Keratinocyte (primary cell): ENCODE measurements around the gene B3GNT3. TPM values are rescaled to one million over a fixed set of nuclear protein-coding genes. Genes with fewer than 3 reads are reported as not detected.
"Not testable (repeated sequence)": the region's sequence is repeated elsewhere in the genome, so short reads cannot be mapped to it uniquely, and the experiment has no call there.

Experiments used
- DNase-seq: peaks from one replicate; pipeline ENCODE4 v3.0.0-alpha.2; 2011; ENCODE audit warnings: low read depth, missing footprints, low spot score
- FAIRE-seq: peaks from 2 replicates; lab custom pipeline; 2011; peaks lifted over from hg19 to GRCh38; lab: Jason Lieb, UNC
- H2AFZ ChIP-seq: 2 replicates; pipeline ENCODE4 v1.6.0; 2012; ENCODE audit warnings: low read length, control low read depth, inconsistent platforms; ENCODE audit not compliant: control insufficient read depth
- H3K27ac ChIP-seq: 2 replicates; pipeline ENCODE4 v1.5.1; 2011; ENCODE audit warnings: low read length; ENCODE audit not compliant: control insufficient read depth, insufficient read depth
- H3K27me3 ChIP-seq: 3 replicates; pipeline ENCODE4 v1.6.0; 2011; ENCODE audit warnings: low read length; ENCODE audit not compliant: control insufficient read depth, insufficient read depth; ENCODE audit errors: extremely low read depth
- H3K36me3 ChIP-seq, 2 experiments: 2 replicates in 1 of 2; 3 replicates in 1 of 2; pipeline ENCODE4 v1.5.1; 2011; ENCODE audit warnings: low read length in 2 of 2, mild to moderate bottlenecking in 1 of 2; ENCODE audit not compliant: control insufficient read depth in 2 of 2, insufficient read depth in 2 of 2; ENCODE audit errors: extremely low read depth in 1 of 2
- H3K4me1 ChIP-seq: 3 replicates; pipeline ENCODE4 v1.5.1; 2011; ENCODE audit warnings: low read length; ENCODE audit not compliant: control insufficient read depth, insufficient read depth; ENCODE audit errors: extremely low read depth
- H3K4me2 ChIP-seq: 3 replicates; pipeline ENCODE4 v1.6.0; 2011; ENCODE audit warnings: low read depth, low read length; ENCODE audit not compliant: control insufficient read depth, insufficient read depth; ENCODE audit errors: extremely low read depth
- H3K4me3 ChIP-seq, 3 experiments: fragments of 200-600 bp in 1 of 3; sonication (generic) in 1 of 3; 2 replicates in 2 of 3; 3 replicates in 1 of 3; pipeline ENCODE4 v1.5.1; 2011 to 2016; ENCODE audit warnings: low read length in 3 of 3, mild to moderate bottlenecking in 3 of 3, control low read depth in 2 of 3, inconsistent platforms in 1 of 3, low read depth in 1 of 3, mixed read lengths in 1 of 3, mixed run types in 1 of 3, moderate library complexity in 1 of 3; ENCODE audit not compliant: control insufficient read depth in 2 of 3, insufficient read depth in 2 of 3; ENCODE audit errors: extremely low read depth in 1 of 3
- H3K79me2 ChIP-seq: 2 replicates; pipeline ENCODE4 v1.6.0; 2012; ENCODE audit warnings: low read length; ENCODE audit not compliant: control insufficient read depth, insufficient read depth
- H3K9ac ChIP-seq: 3 replicates; pipeline ENCODE4 v1.6.0; 2011; ENCODE audit warnings: low read length; ENCODE audit not compliant: control insufficient read depth, insufficient read depth; ENCODE audit errors: extremely low read depth
- H3K9me1 ChIP-seq: 3 replicates; pipeline ENCODE4 v1.6.0; 2011; ENCODE audit warnings: low read length; ENCODE audit not compliant: control insufficient read depth, insufficient read depth; ENCODE audit errors: extremely low read depth
- H3K9me3 ChIP-seq: 2 replicates; pipeline ENCODE4 v1.5.1; 2012; ENCODE audit warnings: low read depth, low read length; ENCODE audit not compliant: control insufficient read depth
- H4K20me1 ChIP-seq: 3 replicates; pipeline ENCODE4 v1.6.0; 2011; ENCODE audit warnings: low read length; ENCODE audit not compliant: control insufficient read depth, insufficient read depth; ENCODE audit errors: extremely low read depth
- EZH2 ChIP-seq: IDR thresholded peaks from one replicate; pipeline ENCODE4 v1.6.1; 2012; ENCODE audit warnings: inconsistent platforms, mild to moderate bottlenecking, low read length, moderate library complexity
- dilution Hi-C: fragments of 300-500 bp; cut with MboI; formaldehyde crosslinking; loops from one replicate; pipeline ENCODE4 v1.7.0; 2020; ENCODE audit warnings: low sequenced_read_pairs; ENCODE audit not compliant: extremely low pct_ligation_motif_present
- polyA plus RNA-seq, 5 experiments: library from polyadenylated mRNA; depleted of rRNA in 3 of 5; stranded (reverse) in 3 of 5; stranded (forward) in 1 of 5; unstranded in 1 of 5; fragments of >200 nt; gene quantifications; 1 replicate in 1 of 5; 2 replicates in 3 of 5; 3 replicates in 1 of 5; pipeline versions ENCODE4 v1.2.1 to v1.2.3, GENCODE V29; 2011 to 2012; ENCODE audit warnings: missing spikeins in 2 of 5, low read depth in 1 of 5, low replicate concordance in 1 of 5
- TF ChIP-seq, protein P1 (sequence below), 3 experiments: IDR thresholded peaks in 1 of 3; conservative IDR thresholded peaks in 1 of 3; optimal IDR thresholded peaks in 1 of 3; 2 replicates in 2 of 3; 3 replicates in 1 of 3; pipeline versions ENCODE3 to v1.5.1; 2011; ENCODE audit warnings: low read length in 3 of 3, mild to moderate bottlenecking in 3 of 3, moderate library complexity in 2 of 3, control low read depth in 1 of 3, inconsistent platforms in 1 of 3; ENCODE audit not compliant: insufficient read depth in 2 of 3; ENCODE audit errors: extremely low read depth in 1 of 3

The B3GNT3 gene
- polyA plus RNA-seq, 1 donor (not counting 4 experiments of a cell fraction or from before 2014, with no cell fraction given), result 4.4 TPM

DNA sequence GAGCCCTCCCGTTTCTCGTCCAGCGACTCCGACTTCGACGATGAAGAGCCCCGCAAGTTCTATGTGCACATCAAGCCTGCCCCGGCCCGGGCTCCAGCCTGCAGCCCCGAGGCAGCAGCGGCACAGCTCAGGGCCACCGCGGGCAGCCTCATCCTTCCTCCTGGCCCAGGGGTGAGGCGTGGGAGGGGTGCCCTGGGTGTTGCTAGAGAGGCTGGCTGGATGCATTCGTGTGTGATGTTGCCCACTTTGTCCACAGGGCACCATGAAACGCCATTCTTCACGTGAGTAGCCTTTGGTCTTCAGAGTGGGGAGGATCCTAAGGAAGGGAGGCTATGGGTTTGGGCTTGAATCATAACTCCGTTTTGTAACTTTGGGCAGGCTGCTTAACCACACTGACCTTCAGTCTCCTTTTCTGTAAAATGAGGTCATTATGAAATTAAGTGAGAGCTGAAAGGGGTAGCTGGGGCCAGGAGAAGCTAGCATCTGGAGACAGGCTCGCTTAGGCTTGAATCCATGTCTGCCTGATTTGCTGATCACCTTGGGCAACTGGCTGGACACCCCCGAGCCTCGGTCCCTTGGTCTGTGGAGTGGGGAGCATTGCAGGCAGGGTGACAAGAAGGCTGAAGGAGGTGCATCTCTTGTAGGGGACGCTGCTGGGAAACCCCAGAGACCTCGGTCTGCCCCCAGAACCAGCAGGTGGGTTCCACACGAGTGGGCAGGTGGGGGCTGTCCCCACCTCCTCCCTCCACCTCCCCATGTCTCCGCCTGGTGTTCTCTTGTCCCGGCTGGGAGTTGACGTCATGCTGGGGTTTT is 18.7 kb upstream of the B3GNT3 start:
- DNase-seq (no peak), FAIRE-seq (no peak)
- H3K27me3 ChIP-seq, result peaks cover 5% of the 10 kb centered on the region

DNA sequence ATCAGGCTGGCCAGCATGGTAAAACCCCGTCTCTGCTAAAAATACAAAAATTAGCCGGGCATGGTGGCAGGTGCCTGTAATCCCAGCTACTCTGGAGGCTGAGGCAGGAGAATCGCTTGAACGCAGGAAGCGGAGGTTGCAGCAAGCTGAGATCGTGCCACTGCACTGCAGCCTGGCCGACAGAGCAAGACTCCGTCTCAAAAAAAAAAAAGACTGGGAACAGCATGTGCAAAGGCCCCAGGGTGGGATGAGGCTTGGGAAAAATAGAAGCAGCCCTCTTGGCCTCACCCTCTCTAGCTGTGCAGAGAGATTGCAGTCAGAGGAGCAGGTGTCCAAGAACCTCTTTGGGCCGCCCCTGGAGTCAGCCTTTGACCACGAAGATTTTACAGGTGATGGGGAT is 17.1 kb upstream of the B3GNT3 start:
- DNase-seq, dilution Hi-C loops, H3K79me2 ChIP-seq, H3K27ac ChIP-seq, H3K9ac ChIP-seq, H2AFZ ChIP-seq, H4K20me1 ChIP-seq, H3K27me3 ChIP-seq, H3K36me3 ChIP-seq, H3K9me3 ChIP-seq, H3K4me1 ChIP-seq, FAIRE-seq, H3K9me1 ChIP-seq, H3K4me3 ChIP-seq, H3K4me2 ChIP-seq: not testable (repeated sequence)

More for the DNA sequence above, 18.7 kb upstream of the B3GNT3 start:
- H3K9me3 ChIP-seq, result no peaks in the 10 kb centered on the region
- H3K4me3 ChIP-seq, result no peak overlapping the region
- H4K20me1 ChIP-seq, result no peaks in the 10 kb centered on the region
- H3K9me1 ChIP-seq, result no peaks in the 10 kb centered on the region
- TF ChIP-seq, protein P1, sequence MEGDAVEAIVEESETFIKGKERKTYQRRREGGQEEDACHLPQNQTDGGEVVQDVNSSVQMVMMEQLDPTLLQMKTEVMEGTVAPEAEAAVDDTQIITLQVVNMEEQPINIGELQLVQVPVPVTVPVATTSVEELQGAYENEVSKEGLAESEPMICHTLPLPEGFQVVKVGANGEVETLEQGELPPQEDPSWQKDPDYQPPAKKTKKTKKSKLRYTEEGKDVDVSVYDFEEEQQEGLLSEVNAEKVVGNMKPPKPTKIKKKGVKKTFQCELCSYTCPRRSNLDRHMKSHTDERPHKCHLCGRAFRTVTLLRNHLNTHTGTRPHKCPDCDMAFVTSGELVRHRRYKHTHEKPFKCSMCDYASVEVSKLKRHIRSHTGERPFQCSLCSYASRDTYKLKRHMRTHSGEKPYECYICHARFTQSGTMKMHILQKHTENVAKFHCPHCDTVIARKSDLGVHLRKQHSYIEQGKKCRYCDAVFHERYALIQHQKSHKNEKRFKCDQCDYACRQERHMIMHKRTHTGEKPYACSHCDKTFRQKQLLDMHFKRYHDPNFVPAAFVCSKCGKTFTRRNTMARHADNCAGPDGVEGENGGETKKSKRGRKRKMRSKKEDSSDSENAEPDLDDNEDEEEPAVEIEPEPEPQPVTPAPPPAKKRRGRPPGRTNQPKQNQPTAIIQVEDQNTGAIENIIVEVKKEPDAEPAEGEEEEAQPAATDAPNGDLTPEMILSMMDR (optimal IDR thresholded peaks at IDR 0.05 in 1 of 3, IDR thresholded peaks at IDR 0.05 in 1 of 3, conservative IDR thresholded peaks at IDR 0.05 in 1 of 3; ENCODE audit: extremely low read depth in 1 of 3, insufficient read depth in 2 of 3, low read length in 3 of 3), result no peak
- no peak for TF ChIP-seq EZH2
- no peak overlapping the region for H2AFZ ChIP-seq
- no peak overlapping the region for H3K4me2 ChIP-seq
- no peak overlapping the region for H3K9ac ChIP-seq
- no peak overlapping the region for H3K27ac ChIP-seq
- H3K4me1 ChIP-seq, result peaks cover 3% of the 10 kb centered on the region
- dilution Hi-C loops, result no loop called here
- H3K36me3 ChIP-seq, result no peaks in the 10 kb centered on the region
- no peaks in the 10 kb centered on the region for H3K79me2 ChIP-seq
